B cell (primary cell): ENCODE data around the gene TNNI3. TPM values are rescaled to one million over a fixed set of nuclear protein-coding genes. Genes with fewer than 3 reads are reported as not detected.

Experiments
- ATAC-seq: fragments of 200-7000 bp; cut with Tn5 transposase; one replicate; pipeline ENCODE4 v1.10.0; 2021; ENCODE audit warnings: low read depth, mild to moderate bottlenecking, moderate number of reproducible peaks, moderate library complexity
- CTCF ChIA-PET: fragments of 350-600 bp; sonication (Branson Sonifier 250); formaldehyde crosslinking; loops from one replicate; lab custom pipeline; 2021; ENCODE audit warnings: antibody characterized with exemption, inconsistent platforms; lab: Charles Lee
- POLR2A ChIA-PET: fragments of 350-600 bp; sonication (Branson Sonifier 250); formaldehyde crosslinking; loops from one replicate; lab custom pipeline; 2021; ENCODE audit warnings: antibody characterized with exemption; lab: Charles Lee
- DNase-seq: peaks from one replicate; pipeline ENCODE4 v3.0.0; 2013
- H2AFZ ChIP-seq: 2 replicates; pipeline ENCODE4 v1.6.1; 2012; ENCODE audit warnings: mild to moderate bottlenecking, low read depth, low read length; ENCODE audit not compliant: insufficient read depth, poor library complexity, severe bottlenecking
- H3K27ac ChIP-seq, 2 donors: 1 replicate in 1 of 2; 2 replicates in 1 of 2; pipeline ENCODE4 v1.5.1; 2012 to 2013; ENCODE audit warnings: low read length in 2 of 2, mild to moderate bottlenecking in 2 of 2, moderate library complexity in 1 of 2
- H3K27me3 ChIP-seq, 4 experiments: fragments of 200-600 bp in 1 of 4; sonication (generic) in 1 of 4; replicated peaks in 1 of 4; 1 replicate in 2 of 4; 2 replicates in 2 of 4; pipeline versions ENCODE4 v1.6.1 to v1.7.0; 2013 to 2016; ENCODE audit warnings: low read length in 3 of 4, mild to moderate bottlenecking in 2 of 4, mixed read lengths in 1 of 4, moderate library complexity in 1 of 4; ENCODE audit not compliant: insufficient read depth in 4 of 4, control insufficient read depth in 3 of 4; ENCODE audit errors: control extremely low read depth in 1 of 4
- H3K36me3 ChIP-seq, 2 experiments: replicated peaks in 1 of 2; 1 replicate in 1 of 2; 2 replicates in 1 of 2; pipeline versions ENCODE4 v1.6.1 to v1.7.1; 2013; ENCODE audit warnings: low read length in 1 of 2; ENCODE audit not compliant: insufficient read depth in 2 of 2, control insufficient read depth in 1 of 2; ENCODE audit errors: control extremely low read depth in 1 of 2, extremely low read depth in 1 of 2
- H3K4me1 ChIP-seq, 2 donors: fragments of 200-600 bp in 1 of 2; sonication (generic) in 1 of 2; 1 replicate in 1 of 2; 2 replicates in 1 of 2; pipeline versions ENCODE4 v1.5.1 to v1.6.1; 2013 to 2017; ENCODE audit warnings: low read length in 2 of 2; ENCODE audit not compliant: control insufficient read depth in 2 of 2, insufficient read depth in 2 of 2
- H3K4me2 ChIP-seq: replicated peaks from 2 replicates; pipeline ENCODE3; 2012; ENCODE audit warnings: mild to moderate bottlenecking, low read depth, low read length; ENCODE audit not compliant: poor library complexity, severe bottlenecking
- H3K4me3 ChIP-seq, 5 experiments: fragments of 200-600 bp in 1 of 5; sonication (generic) in 1 of 5; 1 replicate in 3 of 5; 2 replicates in 2 of 5; pipeline versions ENCODE4 v1.5.1 to v1.7.0; 2011 to 2016; ENCODE audit warnings: low read length in 4 of 5, mild to moderate bottlenecking in 4 of 5, low read depth in 2 of 5, control low read depth in 1 of 5, moderate library complexity in 1 of 5; ENCODE audit not compliant: insufficient read depth in 1 of 5; ENCODE audit errors: control extremely low read depth in 1 of 5, extremely low read depth in 1 of 5
- H3K79me2 ChIP-seq: fragments of 200-600 bp; sonication (generic); one replicate; pipeline ENCODE4 v1.6.0; 2016; ENCODE audit warnings: low read length; ENCODE audit not compliant: control insufficient read depth, insufficient read depth
- H3K9ac ChIP-seq: fragments of 200-600 bp; sonication (generic); 2 replicates; pipeline ENCODE4 v1.6.1; 2017; ENCODE audit warnings: mild to moderate bottlenecking, low read length, moderate library complexity
- H3K9me3 ChIP-seq, 3 donors: one replicate each; pipeline versions ENCODE4 v1.6.1 to v1.7.1; 2013; ENCODE audit warnings: low read length in 2 of 3; ENCODE audit not compliant: control insufficient read depth in 2 of 3, insufficient read depth in 1 of 3; ENCODE audit errors: control extremely low read depth in 1 of 3
- H4K20me1 ChIP-seq: 2 replicates; pipeline ENCODE4 v1.6.0; 2012; ENCODE audit warnings: mild to moderate bottlenecking, low read length; ENCODE audit not compliant: insufficient read depth, control insufficient read depth, poor library complexity, severe bottlenecking
- H3K27ac Mint-ChIP-seq: one replicate; pipeline ENCODE4 v1.8.0; 2021; ENCODE audit warnings: mixed read lengths
- H3K27me3 Mint-ChIP-seq: one replicate; pipeline ENCODE4 v1.8.0; 2021; ENCODE audit warnings: mixed read lengths
- H3K4me1 Mint-ChIP-seq: one replicate; pipeline ENCODE4 v1.8.0; 2021; ENCODE audit warnings: mixed read lengths
- H3K4me3 Mint-ChIP-seq: one replicate; pipeline ENCODE4 v1.8.0; 2021; ENCODE audit warnings: mixed read lengths
- H3K9me3 Mint-ChIP-seq: one replicate; pipeline ENCODE4 v1.8.0; 2022; ENCODE audit warnings: mixed read lengths; ENCODE audit not compliant: insufficient read depth
- EZH2 ChIP-seq: IDR thresholded peaks from 2 replicates; pipeline ENCODE4 v1.6.1; 2012; ENCODE audit warnings: borderline replicate concordance, low read depth, mild to moderate bottlenecking, moderate library complexity, low read length; ENCODE audit not compliant: insufficient read depth, poor library complexity, severe bottlenecking
- WGBS: methylation state at CpG from one replicate; pipeline ENCODE4 v1.1.5; 2013; ENCODE audit warnings: missing lambda C conversion rate; ENCODE audit not compliant: insufficient coverage; 5-methylcytosine and 5-hydroxymethylcytosine counted together
- intact Hi-C: fragments of 100-400 bp; cut with micrococcal nuclease; formaldehyde crosslinking; loops from one replicate; pipeline ENCODE4 v1.10.0; 2022
- polyA plus RNA-seq: library from polyadenylated mRNA; depleted of rRNA; stranded (reverse); fragments of >200 nt; gene quantifications from 2 replicates; pipeline ENCODE4 v1.2.3, GENCODE V29; 2012
- total RNA-seq, 2 donors: library from RNA; stranded (reverse); fragments of 120-200 nt in 1 of 2; gene quantifications; 1 replicate in 1 of 2; 2 replicates in 1 of 2; pipeline versions ENCODE4 v1.2.3 to v1.2.4, GENCODE V29; 2013 to 2022
- TF ChIP-seq, protein P1 (sequence below): fragments of 200-600 bp; IDR thresholded peaks from one replicate; pipeline ENCODE4 v1.8.0; 2022; ENCODE audit warnings: antibody characterized with exemption, mild to moderate bottlenecking

TNNI3 gene
- total and polyA plus RNA-seq, 2 donors (not counting 1 experiment from before 2014, with no cell fraction given) = not detected

DNA sequence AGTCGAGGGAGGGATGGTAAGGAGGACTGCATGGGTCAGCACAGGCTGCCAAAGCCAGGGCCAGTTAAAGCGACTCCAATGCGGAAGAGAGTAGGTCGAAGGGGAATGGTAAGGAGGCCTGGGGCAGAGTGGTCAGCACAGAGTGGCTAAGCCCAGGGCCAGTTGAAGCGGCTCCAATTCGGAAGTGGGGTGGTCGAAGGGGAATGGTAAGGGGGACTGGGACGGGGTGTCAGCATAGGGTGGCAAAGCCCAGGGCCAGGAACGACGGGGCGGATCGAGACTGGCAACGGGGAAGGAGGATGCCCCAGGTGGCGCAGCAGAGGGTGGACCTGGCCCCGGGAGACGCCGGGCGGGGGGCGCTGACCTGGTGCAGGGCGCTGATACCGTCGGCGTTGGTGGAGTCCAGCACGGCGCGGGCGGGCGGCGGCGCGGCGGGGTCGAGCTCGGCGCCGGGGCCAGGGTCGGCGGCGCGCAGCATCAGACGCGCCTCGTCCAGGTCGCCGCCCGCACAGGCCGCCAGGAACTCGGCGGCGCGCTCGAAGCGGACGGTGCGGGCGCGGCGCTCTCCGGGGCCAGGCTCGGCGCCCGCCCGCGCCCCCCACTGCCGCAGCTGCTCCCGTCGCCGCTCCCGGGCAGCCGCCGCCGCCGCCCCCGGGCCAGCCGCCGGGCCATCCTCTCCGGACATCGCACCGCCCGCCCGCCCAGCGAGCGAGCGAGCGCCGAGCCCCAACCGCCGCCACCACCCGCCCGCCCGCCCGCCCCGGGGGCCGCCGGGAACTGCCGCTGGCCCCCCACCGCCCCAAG is 40.5 kb downstream of the TNNI3 start, which contains the start of gene PPP1R12C:
Gene PPP1R12C, minus strand, starts transcription at position 779 of the 804 bp plus-strand sequence. Its CDS starts 94 bp downstream, at position 685.
- Histone ChIP-seq H3K79me2 (peaks cover 46% of the 10 kb centered on the region), H3K4me2 (peak within 1 kb of the TSS; percentile 98), H3K9ac (peak within 1 kb of the TSS; percentile 93), H3K4me1 (peaks cover 12 to 44% of the 10 kb centered on the region in 2 donors), H3K4me3 (peak within 1 kb of the TSS; percentile 75 to 98 (median 81)), H4K20me1 (peaks cover 50% of the 10 kb centered on the region), H3K27ac (peak within 1 kb of the TSS; percentile 31 to 77), H3K27me3 (no peaks in the 10 kb centered on the region), H2AFZ (peak within 1 kb of the TSS; percentile 87), H3K9me3 (no peaks in the 10 kb centered on the region), H3K36me3 (peaks cover 0 to 7% of the 10 kb centered on the region in 2 experiments)
- Mint-ChIP-seq H3K9me3 (no peaks in the 10 kb centered on the region), H3K4me1 (peaks cover 50% of the 10 kb centered on the region), H3K4me3 (peak within 1 kb of the TSS; percentile 98), H3K27ac (peak within 1 kb of the TSS; percentile 97), H3K27me3 (no peaks in the 10 kb centered on the region)
- WGBS = under 1% methylated on average over 97 of the region's 97 CpGs
- TF ChIP-seq, protein P1, sequence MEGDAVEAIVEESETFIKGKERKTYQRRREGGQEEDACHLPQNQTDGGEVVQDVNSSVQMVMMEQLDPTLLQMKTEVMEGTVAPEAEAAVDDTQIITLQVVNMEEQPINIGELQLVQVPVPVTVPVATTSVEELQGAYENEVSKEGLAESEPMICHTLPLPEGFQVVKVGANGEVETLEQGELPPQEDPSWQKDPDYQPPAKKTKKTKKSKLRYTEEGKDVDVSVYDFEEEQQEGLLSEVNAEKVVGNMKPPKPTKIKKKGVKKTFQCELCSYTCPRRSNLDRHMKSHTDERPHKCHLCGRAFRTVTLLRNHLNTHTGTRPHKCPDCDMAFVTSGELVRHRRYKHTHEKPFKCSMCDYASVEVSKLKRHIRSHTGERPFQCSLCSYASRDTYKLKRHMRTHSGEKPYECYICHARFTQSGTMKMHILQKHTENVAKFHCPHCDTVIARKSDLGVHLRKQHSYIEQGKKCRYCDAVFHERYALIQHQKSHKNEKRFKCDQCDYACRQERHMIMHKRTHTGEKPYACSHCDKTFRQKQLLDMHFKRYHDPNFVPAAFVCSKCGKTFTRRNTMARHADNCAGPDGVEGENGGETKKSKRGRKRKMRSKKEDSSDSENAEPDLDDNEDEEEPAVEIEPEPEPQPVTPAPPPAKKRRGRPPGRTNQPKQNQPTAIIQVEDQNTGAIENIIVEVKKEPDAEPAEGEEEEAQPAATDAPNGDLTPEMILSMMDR = no peak
- TF ChIP-seq EZH2 = no peak
- intact Hi-C loops = loop anchor here (1.0 to 10.0 kb wide), 7 partner anchors 54 to 1002 kb away; partner anchors contain the start of genes EPN1, PRPF31, RDH13 and RPL28
- CTCF ChIA-PET = interaction anchor here (1.5 to 3.0 kb wide), 3 partner anchors 24 to 398 kb away, joined by 3 to 14 read pairs (median 10); no protein-coding TSS in a partner anchor
- ATAC-seq = peak; percentile 5
- POLR2A ChIA-PET = interaction anchor here (1.0 to 1.7 kb wide), 3 partner anchors 30 to 537 kb away, joined by 3 to 4 read pairs (median 3); partner anchors contain the start of genes U2AF2 and UBE2S
- DNase-seq = no peak
